ENCODE results near the gene HNF4A.
A peak's percentile ranks its signal among the peaks of the same experiment; 100 is the strongest.
"Not testable (repeated sequence)": the region's sequence is repeated elsewhere in the genome, so short reads cannot be mapped to it uniquely, and the experiment has no call there.

The HNF4A gene

DNA sequence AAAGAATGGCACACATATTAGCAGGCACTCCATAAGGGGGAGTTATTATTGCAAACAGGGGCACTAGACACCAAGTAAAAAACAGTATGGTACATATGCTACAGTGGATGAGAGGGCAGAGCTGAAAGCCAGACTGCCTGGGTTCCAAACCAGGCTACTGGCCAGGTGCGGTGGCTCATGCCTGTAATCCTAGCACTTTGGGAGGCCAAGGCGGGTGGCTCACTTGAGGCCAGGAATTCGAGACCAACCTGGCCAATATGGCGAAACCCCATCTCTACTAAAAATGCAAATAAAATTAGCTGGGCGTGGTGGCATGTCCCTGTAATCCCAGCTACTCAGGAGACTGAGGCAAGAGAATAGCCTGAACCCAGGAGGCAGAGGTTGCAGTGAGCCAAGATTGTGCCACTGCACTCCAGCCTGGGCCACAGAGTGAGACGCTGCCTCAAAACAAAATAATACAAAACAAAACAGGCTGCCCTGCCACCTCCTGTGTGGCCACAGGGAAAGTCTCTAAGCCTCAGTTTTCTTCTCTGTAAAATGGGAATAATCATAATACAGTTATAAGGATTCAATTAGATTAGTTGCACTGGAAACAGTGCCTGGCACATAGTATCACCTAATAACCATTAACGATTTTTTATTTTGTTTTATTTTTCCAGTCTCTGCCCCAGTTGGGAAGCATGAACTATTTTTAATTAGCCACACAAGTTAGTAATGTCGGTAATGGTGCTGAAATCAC lies 112.7 kb downstream of the HNF4A start:
- TF ChIP-seq, protein P1, sequence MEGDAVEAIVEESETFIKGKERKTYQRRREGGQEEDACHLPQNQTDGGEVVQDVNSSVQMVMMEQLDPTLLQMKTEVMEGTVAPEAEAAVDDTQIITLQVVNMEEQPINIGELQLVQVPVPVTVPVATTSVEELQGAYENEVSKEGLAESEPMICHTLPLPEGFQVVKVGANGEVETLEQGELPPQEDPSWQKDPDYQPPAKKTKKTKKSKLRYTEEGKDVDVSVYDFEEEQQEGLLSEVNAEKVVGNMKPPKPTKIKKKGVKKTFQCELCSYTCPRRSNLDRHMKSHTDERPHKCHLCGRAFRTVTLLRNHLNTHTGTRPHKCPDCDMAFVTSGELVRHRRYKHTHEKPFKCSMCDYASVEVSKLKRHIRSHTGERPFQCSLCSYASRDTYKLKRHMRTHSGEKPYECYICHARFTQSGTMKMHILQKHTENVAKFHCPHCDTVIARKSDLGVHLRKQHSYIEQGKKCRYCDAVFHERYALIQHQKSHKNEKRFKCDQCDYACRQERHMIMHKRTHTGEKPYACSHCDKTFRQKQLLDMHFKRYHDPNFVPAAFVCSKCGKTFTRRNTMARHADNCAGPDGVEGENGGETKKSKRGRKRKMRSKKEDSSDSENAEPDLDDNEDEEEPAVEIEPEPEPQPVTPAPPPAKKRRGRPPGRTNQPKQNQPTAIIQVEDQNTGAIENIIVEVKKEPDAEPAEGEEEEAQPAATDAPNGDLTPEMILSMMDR (IDR thresholded peaks at IDR 0.05; ENCODE audit: low read length), result no peak
- no peak for TF ChIP-seq EZH2 (IDR thresholded peaks at IDR 0.05; ENCODE audit: borderline replicate concordance, low read length)
- no peak overlapping the region for H3K27ac ChIP-seq (ENCODE audit: low read depth, low read length, poor library complexity, severe bottlenecking)

DNA sequence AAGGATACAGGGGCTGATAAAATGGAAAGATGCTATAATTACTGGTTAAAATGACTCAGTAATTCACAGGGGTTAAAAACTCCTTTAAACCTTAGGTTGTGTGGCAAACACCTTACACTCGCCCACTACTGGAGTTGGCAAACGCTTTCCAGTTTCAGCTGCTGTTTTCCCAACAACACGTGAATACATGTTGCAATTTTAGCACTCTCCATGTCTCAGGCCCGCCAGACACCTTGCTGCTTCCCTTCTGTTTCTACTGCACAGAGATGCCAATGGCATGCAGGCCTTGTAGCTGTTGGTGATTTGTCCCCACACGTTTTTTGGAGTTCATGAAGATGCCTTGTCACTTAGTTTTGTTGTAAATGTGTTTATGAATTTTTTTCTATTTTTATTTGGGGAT lies 114.8 kb downstream of the HNF4A start:
- Histone ChIP-seq H2AFZ (ENCODE audit: low read length) (no peak overlapping the region), H3K4me2 (ENCODE audit: low read length) (no peak overlapping the region), H3F3A (ENCODE audit: insufficient read depth, low read length) (no peaks in the 10 kb centered on the region), H3K27ac (ENCODE audit: low read depth, low read length, poor library complexity, severe bottlenecking) (no peak overlapping the region), H3K79me2 (ENCODE audit: insufficient read depth, low read length) (no peaks in the 10 kb centered on the region), H3K36me3 (ENCODE audit: insufficient read depth, low read length) (no peaks in the 10 kb centered on the region), H3K9me3 (ENCODE audit: low read length) (no peaks in the 10 kb centered on the region), H3K9ac (ENCODE audit: low read length) (no peak overlapping the region), H3K4me3 (ENCODE audit: low read depth, low read length, poor library complexity, severe bottlenecking) (no peak overlapping the region), H3K4me1 (ENCODE audit: insufficient read depth, low read length, severe bottlenecking) (peaks cover 3% of the 10 kb centered on the region), H3K27me3 (ENCODE audit: insufficient read depth, low read length) (0 out of 2 replicates have a peak, but pooled peaks cover 5% of the 10 kb centered on the region), H4K20me1 (ENCODE audit: insufficient read depth, low read length) (no peaks in the 10 kb centered on the region), H3K9me2 (ENCODE audit: low read depth, low read length) (no peaks in the 10 kb centered on the region)
- TF ChIP-seq, protein P1 (IDR thresholded peaks at IDR 0.05; ENCODE audit: low read length), result no peak
- no peak for TF ChIP-seq EZH2 (IDR thresholded peaks at IDR 0.05; ENCODE audit: borderline replicate concordance, low read length)

More for the DNA sequence above, 112.7 kb downstream of the HNF4A start:
- H3K79me2 ChIP-seq (ENCODE audit: insufficient read depth, low read length), result no peaks in the 10 kb centered on the region
- H3K27me3 ChIP-seq (ENCODE audit: insufficient read depth, low read length), result 0 out of 2 replicates have a peak, but pooled peaks cover 5% of the 10 kb centered on the region
- H3F3A ChIP-seq (ENCODE audit: insufficient read depth, low read length), result no peaks in the 10 kb centered on the region
- H3K4me1 ChIP-seq (ENCODE audit: insufficient read depth, low read length, severe bottlenecking), result no peaks in the 10 kb centered on the region
- no peak overlapping the region for H3K4me3 ChIP-seq (ENCODE audit: low read depth, low read length, poor library complexity, severe bottlenecking)
- H3K36me3 ChIP-seq (ENCODE audit: insufficient read depth, low read length), result no peaks in the 10 kb centered on the region
- H3K9ac ChIP-seq (ENCODE audit: low read length), result no peak overlapping the region
- H3K9me3 ChIP-seq (ENCODE audit: low read length), result no peaks in the 10 kb centered on the region
- H3K4me2 ChIP-seq (ENCODE audit: low read length), result no peak overlapping the region
- no peaks in the 10 kb centered on the region for H3K9me2 ChIP-seq (ENCODE audit: low read depth, low read length)
- H2AFZ ChIP-seq (ENCODE audit: low read length), result no peak overlapping the region
- H4K20me1 ChIP-seq (ENCODE audit: insufficient read depth, low read length), result no peaks in the 10 kb centered on the region

DNA sequence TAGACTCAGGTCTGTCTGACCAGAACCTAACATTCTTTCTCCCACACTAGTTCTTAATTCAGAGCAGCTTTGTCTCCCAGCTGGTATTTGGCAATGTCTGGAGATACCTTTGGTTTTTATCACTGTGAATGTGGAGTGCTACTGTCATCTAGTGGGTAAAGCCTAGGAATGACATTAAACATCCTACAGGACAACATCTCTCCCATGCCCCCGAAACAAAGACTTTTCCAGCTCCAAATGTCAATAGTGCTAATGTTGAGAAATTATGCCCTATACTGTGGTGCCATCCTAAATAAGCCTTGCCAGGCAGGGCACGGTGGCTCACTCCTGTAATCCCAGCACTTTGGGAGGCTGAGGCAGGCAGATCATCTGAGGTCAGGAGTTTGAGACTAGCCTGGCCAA lies 116.0 kb downstream of the HNF4A start:
- H3K4me3 ChIP-seq (ENCODE audit: low read depth, low read length, poor library complexity, severe bottlenecking), result no peak overlapping the region
- peaks cover 5% of the 10 kb centered on the region; the same call in 1 of the 2 replicates for H3K79me2 ChIP-seq (ENCODE audit: insufficient read depth, low read length)
- H3K9me3 ChIP-seq (ENCODE audit: low read length), result no peaks in the 10 kb centered on the region
- no peaks in the 10 kb centered on the region for H4K20me1 ChIP-seq (ENCODE audit: insufficient read depth, low read length)
- H3K9me2 ChIP-seq (ENCODE audit: low read depth, low read length), result no peaks in the 10 kb centered on the region
- no peaks in the 10 kb centered on the region for H3K36me3 ChIP-seq (ENCODE audit: insufficient read depth, low read length)
- TF ChIP-seq, protein P1 (IDR thresholded peaks at IDR 0.05; ENCODE audit: low read length), result peak; percentile 10; the same call in 1 of the 2 replicates
- no peak for TF ChIP-seq EZH2 (IDR thresholded peaks at IDR 0.05; ENCODE audit: borderline replicate concordance, low read length)
- H2AFZ ChIP-seq (ENCODE audit: low read length), result no peak overlapping the region
- H3K4me2 ChIP-seq (ENCODE audit: low read length), result no peak overlapping the region
- peaks cover 7% of the 10 kb centered on the region for H3K4me1 ChIP-seq (ENCODE audit: insufficient read depth, low read length, severe bottlenecking)
- no peaks in the 10 kb centered on the region for H3K27me3 ChIP-seq (ENCODE audit: insufficient read depth, low read length)
- H3K9ac ChIP-seq (ENCODE audit: low read length), result no peak overlapping the region
- H3K27ac ChIP-seq (ENCODE audit: low read depth, low read length, poor library complexity, severe bottlenecking), result no peak overlapping the region
- H3F3A ChIP-seq (ENCODE audit: insufficient read depth, low read length), result no peaks in the 10 kb centered on the region

DNA sequence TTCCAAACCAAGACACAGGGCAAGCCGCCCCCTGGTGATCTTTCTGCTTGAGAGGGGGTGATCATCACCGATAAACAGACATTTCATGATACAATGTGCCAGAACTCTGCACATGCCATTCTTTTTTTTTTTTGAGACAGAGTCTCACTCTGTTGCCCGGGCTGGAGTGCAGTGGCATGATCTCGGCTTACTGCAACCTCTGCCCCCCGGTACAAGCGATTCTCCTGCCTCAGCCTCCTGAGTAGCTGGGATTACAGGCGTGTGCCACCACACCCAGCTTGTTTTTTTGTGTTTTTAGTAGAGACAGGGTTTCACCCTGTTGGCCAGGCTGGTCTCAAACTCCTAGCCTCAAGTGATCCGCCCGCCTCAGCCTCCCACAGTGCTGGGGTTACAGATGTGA lies 116.8 kb downstream of the HNF4A start:
- H3F3A ChIP-seq (ENCODE audit: insufficient read depth, low read length); H3K9me3 ChIP-seq (ENCODE audit: low read length); H2AFZ ChIP-seq (ENCODE audit: low read length); H3K27me3 ChIP-seq (ENCODE audit: insufficient read depth, low read length); H3K27ac ChIP-seq (ENCODE audit: low read depth, low read length, poor library complexity, severe bottlenecking); H3K79me2 ChIP-seq (ENCODE audit: insufficient read depth, low read length); H4K20me1 ChIP-seq (ENCODE audit: insufficient read depth, low read length); H3K4me2 ChIP-seq (ENCODE audit: low read length); H3K36me3 ChIP-seq (ENCODE audit: insufficient read depth, low read length); H3K4me3 ChIP-seq (ENCODE audit: low read depth, low read length, poor library complexity, severe bottlenecking); H3K9ac ChIP-seq (ENCODE audit: low read length); H3K9me2 ChIP-seq (ENCODE audit: low read depth, low read length): not testable (repeated sequence)
- H3K4me1 ChIP-seq (ENCODE audit: insufficient read depth, low read length, severe bottlenecking), result peaks cover 15% of the 10 kb centered on the region

All from OCI-LY1 (cell line).